GM10248 (cell line): ENCODE measurements around the gene GRK5.
A peak's percentile ranks its signal among the peaks of the same experiment; 100 is the strongest.

Experiments
- CTCF ChIA-PET: fragments of 300-600 bp; sonication (Branson Sonifier 250); formaldehyde crosslinking; extraction: SDS; loops from one replicate; lab custom pipeline; 2021; ENCODE audit warnings: antibody characterized with exemption; lab: Yijun Ruan, JAX
- POLR2A ChIA-PET: fragments of 350-650 bp; sonication (Branson Sonifier 250); formaldehyde crosslinking; extraction: SDS; loops from one replicate; lab custom pipeline; 2020; ENCODE audit warnings: antibody characterized with exemption; lab: Yijun Ruan, JAX
- DNase-seq: peaks from one replicate; pipeline ENCODE4 v3.0.0; 2012; ENCODE audit errors: extremely low spot score
- CTCF ChIP-seq: IDR thresholded peaks from 2 replicates; pipeline ENCODE4 v1.5.1; 2012; ENCODE audit warnings: mild to moderate bottlenecking, low read depth; ENCODE audit errors: extremely low read depth, missing control alignments, control extremely low read depth

The GRK5 gene

GRCh38 chr10:119495545-119495944 is 288.2 kb downstream of the GRK5 start:
- POLR2A ChIA-PET: no interaction called here
- CTCF ChIA-PET: no interaction called here
- DNase-seq: no peak
- TF ChIP-seq CTCF: no peak

GRCh38 chr10:119496273-119496672 is 288.9 kb downstream of the GRK5 start:
- CTCF ChIA-PET: no interaction called here
- POLR2A ChIA-PET: no interaction called here
- no peak for TF ChIP-seq CTCF
- peak; percentile 64 for DNase-seq

- DNase-seq: no peak
- CTCF ChIA-PET: interaction anchor here (1.1 to 2.1 kb wide), 3 partner anchors 8 to 29 kb away, joined by 3 to 5 read pairs (median 3); no protein-coding TSS in a partner anchor
- POLR2A ChIA-PET: interaction anchor here (0.6 kb wide), 1 partner anchor 43 kb away, joined by 6 read pairs; no protein-coding TSS in a partner anchor
- no peak for TF ChIP-seq CTCF
Measured at GRCh38 chr10:119497243-119497642, 289.9 kb downstream of the GRK5 start.

- DNase-seq: no peak
- no peak for TF ChIP-seq CTCF
- ChIA-PET POLR2A (interaction anchor here (0.6 kb wide), 1 partner anchor 432 kb away, joined by 5 read pairs; no protein-coding TSS in a partner anchor), CTCF (interaction anchor here (1.0 to 2.1 kb wide), 5 partner anchors 10 to 54 kb away, joined by 3 to 6 read pairs (median 3); no protein-coding TSS in a partner anchor)
Measured at GRCh38 chr10:119498889-119499676, 291.7 kb downstream of the GRK5 start.

GRCh38 chr10:119499677-119500002 is 292.3 kb downstream of the GRK5 start:
- ChIA-PET CTCF (interaction anchor here (1.0 to 2.2 kb wide), 7 partner anchors 9 to 54 kb away, joined by 3 to 10 read pairs (median 5); no protein-coding TSS in a partner anchor), POLR2A (interaction anchor here (0.6 kb wide), 1 partner anchor 433 kb away, joined by 5 read pairs; no protein-coding TSS in a partner anchor)
- DNase-seq: no peak
- TF ChIP-seq CTCF: no peak

GRCh38 chr10:119500123-119500795 is 292.9 kb downstream of the GRK5 start:
- DNase-seq: no peak
- CTCF ChIA-PET: interaction anchor here (1.0 to 2.2 kb wide), 7 partner anchors 10 to 301 kb away, joined by 3 to 10 read pairs (median 5); no protein-coding TSS in a partner anchor
- TF ChIP-seq CTCF: no peak
- POLR2A ChIA-PET: interaction anchor here (0.5 to 0.6 kb wide), 2 partner anchors 19 to 30 kb away, joined by 3 to 7 read pairs; no protein-coding TSS in a partner anchor
